HCEC 1CT (cell line): ENCODE results near the gene RAG2.
A peak's percentile ranks its signal among the peaks of the same experiment; 100 is the strongest.
"Not testable (repeated sequence)": the region's sequence is repeated elsewhere in the genome, so short reads cannot be mapped to it uniquely, and the experiment has no call there.

Experiments
- DNase-seq: peaks from one replicate; pipeline ENCODE4 v3.0.0-alpha.2; 2017

The RAG2 gene

GRCh38 chr11:36596880-36597279, 1.2 kb downstream of the RAG2 start:
- DNase-seq, result no peak

DNA sequence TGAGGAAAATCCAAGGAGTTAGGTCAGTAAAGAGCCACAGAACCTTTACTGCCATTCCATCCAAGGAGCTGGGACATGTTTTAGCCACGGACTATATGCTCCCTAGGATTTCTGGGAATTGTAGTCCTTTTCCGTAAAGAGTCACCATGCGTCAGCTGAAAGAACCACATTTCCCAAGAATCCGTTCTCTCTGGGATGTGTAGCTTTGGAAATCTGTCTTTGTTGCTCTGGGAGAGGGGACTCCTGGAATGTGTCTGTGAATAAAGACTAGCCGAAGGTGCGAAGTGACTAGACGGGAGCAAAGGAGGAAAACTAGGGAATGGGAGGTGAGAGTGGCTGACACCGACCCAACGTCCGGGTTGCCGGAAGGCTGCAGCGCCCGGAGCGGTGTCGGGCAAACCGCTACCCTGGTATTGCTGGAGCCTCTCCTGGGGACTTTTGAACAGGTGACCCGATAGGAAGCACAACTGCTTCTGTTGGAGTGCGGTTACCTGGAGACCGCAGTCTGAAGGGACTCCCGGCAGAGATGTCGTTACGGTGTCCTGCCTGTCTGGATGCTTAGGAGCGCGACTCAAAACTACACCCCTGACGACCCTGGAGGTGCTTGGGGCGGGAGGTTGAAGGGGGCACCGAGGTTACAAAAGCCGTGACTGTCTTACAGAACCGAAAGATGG, 3.6 kb downstream of the RAG2 start, which contains the start of gene IFTAP:
Gene IFTAP (plus strand): TSS at position 187 of the 674 bp plus-strand sequence. CDS start 15,602 bp downstream, outside the sequence.
- DNase-seq, result peak; percentile 92

- DNase-seq, result no peak
Measured at GRCh38 chr11:36591433-36591832, 6.6 kb downstream of the RAG2 start.

- no peak for DNase-seq
Measured at GRCh38 chr11:36590513-36590912, 7.5 kb downstream of the RAG2 start.

GRCh38 chr11:36588099-36588498, 9.9 kb downstream of the RAG2 start:
- DNase-seq, result no peak

DNA sequence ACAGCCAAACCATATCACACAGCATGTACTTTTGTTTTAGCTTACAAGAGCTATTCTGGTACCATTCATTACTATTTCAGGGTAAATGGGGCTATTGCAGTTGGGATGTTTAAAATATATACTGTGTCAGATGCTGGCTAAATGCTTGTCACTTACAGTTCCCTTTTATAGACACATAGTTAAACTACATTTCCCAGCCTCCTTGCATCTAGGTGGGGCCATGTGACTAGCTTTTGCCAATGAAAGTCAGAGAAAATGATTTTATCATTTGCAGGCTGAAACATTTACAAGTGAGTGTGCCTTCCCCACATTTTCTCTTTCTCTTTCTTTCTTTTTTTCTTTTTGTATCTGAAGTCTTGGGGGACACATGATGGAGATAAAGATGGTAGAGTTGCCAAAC, 11.5 kb downstream of the RAG2 start:
- no peak for DNase-seq

DNA sequence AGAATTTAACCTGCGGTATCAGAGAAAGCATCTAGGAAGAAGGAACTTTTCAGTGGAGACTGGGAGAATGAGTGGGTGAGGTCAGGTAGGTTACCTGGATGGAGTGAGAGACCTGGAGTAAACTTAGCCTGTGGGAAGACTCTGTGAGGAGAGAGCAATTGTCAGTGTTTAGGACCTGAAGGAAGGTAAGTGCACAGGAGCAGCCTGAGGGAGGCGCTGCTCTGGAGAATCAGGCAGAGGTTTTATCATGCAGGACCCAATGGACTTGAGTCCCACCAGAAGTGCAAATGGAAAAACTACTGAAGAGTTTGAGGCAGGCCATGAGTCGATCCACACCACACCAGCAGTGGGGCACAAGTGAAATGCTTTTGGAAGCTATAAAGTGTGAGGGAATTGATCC, 14.4 kb downstream of the RAG2 start:
- no peak for DNase-seq

DNA sequence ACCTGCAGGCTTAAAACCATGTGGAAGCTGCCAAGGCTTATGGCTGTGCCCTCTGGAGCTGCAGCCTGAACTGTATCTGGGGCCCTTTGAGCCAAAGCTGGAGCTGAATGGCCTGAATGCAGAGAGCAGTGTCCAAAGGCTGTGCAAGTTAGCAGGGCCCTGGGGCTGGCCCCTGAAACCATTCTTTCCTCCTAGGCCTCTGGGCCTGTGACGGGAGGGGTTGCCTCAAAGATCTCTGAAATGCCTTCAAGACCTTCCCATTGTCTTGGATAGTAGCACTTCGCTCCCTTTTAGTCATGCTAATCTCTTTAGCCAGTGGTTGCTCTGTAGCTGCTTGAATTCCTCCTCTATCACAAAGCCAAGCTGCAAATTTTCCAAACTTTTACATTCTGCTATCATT, 16.5 kb downstream of the RAG2 start:
- DNase-seq, result no peak

DNA sequence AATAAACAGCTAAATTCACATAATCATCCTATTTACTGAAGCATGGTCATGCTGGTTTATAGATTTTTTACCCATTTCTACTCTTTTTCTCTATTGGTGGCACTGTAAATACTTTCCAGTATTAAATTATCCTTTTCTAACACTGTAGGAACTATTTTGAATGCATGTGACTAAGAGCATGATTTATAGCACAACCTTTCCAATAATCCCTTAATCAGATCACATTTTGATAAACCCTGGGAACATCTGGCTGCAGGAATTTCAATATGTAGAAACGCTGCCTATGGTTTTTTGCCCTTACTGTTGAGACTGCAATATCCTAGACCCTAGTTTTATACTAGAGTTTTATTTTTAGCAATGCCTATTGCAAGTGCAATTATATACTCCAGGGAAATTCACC, 19.6 kb downstream of the RAG2 start:
- no peak for DNase-seq

- DNase-seq, result peak; percentile 38
Measured at GRCh38 chr11:36577859-36578258, 20.2 kb downstream of the RAG2 start.

GRCh38 chr11:36577373-36577772, 20.7 kb downstream of the RAG2 start:
- no peak for DNase-seq

- DNase-seq, result no peak
Measured at GRCh38 chr11:36574486-36574885, 23.6 kb downstream of the RAG2 start.

GRCh38 chr11:36569095-36569494, 28.9 kb downstream of the RAG2 start:
- DNase-seq, result no peak

GRCh38 chr11:36567694-36568093, 30.3 kb downstream of the RAG2 start, which contains the start of gene RAG1:
RAG1 (plus strand) TSS chr11:36568007; CDS start chr11:36573305, 5,298 bp downstream.
- DNase-seq, result no peak

GRCh38 chr11:36566407-36567053, 31.5 kb downstream of the RAG2 start:
- no peak for DNase-seq

GRCh38 chr11:36565031-36565610, 32.9 kb downstream of the RAG2 start:
- DNase-seq, result no peak

DNA sequence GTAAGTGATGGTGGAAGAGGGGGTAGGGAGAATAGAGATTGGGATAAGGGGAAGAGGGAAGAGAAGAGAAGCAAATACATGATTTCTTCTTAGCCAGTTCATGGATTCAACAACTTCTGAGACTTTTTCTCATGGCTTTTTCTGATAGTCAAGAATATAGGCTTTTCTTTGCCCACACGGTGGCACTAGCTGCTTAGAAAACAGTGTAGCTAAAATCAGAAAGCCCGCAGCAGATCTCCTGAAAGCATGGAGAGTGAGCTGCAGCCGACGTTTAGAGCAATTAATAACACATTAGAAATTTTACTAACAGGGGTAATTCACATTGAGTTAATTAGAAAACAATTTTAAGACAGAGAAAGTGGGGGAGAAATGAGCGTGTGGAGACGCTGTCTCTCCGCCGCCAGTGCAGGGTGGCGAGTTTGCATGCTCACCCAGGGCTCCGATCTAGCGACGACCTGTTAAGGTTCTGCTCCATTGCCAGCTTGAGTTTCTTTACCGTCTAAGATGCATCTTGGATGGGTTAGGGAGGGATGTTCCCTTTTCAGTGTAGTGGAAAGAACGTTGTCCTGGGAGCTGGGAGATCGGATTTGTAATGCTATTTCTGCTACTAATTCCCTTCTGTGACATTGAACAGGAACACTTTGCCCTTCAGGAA, 33.5 kb downstream of the RAG2 start:
- DNase-seq, result peak; percentile 34

DNA sequence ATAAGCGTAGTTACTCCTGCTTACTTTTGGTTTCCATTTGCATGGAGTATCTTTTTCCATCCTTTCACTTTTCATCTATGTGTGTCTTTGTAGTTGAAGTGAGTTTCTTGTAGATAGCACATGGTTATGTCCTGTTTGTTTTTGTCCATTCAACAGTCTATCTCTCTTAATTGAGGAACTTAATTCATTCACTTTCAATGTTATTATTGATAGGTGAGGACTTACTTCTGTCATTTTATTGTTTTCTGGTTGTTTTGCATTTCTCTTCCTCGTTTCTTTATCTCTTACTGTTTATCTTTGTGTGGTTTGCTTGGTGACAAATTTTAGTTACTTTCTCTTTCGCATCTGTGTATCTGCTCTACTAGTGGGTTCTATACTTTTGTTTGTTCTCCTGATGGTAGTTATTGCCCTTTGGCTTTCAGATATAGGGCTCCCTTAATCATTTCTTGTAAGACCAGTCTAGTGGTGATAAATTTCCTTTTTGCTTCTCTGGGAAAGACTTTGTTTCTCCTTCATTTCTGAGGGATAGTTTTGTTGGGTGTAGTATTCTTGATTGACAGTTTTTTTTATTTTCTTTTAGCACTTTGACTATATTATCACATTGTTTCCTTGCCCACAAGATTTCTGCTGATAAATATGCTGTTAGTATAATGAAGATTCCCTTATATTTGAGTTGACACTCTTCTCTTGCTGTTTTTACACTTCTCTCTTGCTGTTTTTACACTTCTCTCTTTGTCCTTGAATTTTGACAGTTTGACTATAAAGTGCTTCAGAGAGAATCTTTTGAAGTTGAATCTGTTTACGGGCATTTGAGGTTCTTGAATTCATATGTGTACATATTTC, 39.2 kb downstream of the RAG2 start:
- DNase-seq, result no peak

GRCh38 chr11:36557991-36558390, 40.0 kb downstream of the RAG2 start:
- no peak for DNase-seq

GRCh38 chr11:36557390-36557789, 40.6 kb downstream of the RAG2 start:
- not testable (repeated sequence) for DNase-seq

GRCh38 chr11:36550385-36551115, 47.5 kb downstream of the RAG2 start:
- DNase-seq, result no peak
